SK-N-SH treated with all-trans-retinoic acid at 6 μM for 48 hours (cell line): ENCODE data around the gene MALRD1.

ENCODE experiments used
- ATAC-seq: fragments of 200-7000 bp; cut with Tn5 transposase; 3 replicates; pipeline ENCODE4 v1.9.1; 2020; ENCODE audit warnings: mild to moderate bottlenecking, moderate library complexity
- ARNTL ChIP-seq: fragments of 450-650 bp; formaldehyde crosslinking; IDR thresholded peaks from 2 replicates; pipeline ENCODE4 v1.5.0; 2020; ENCODE audit warnings: low read depth, mild to moderate bottlenecking, moderate library complexity, borderline replicate concordance
- BACH2 ChIP-seq: fragments of 250-450 bp; sonication (Bioruptor Pico); IDR thresholded peaks from 2 replicates; pipeline ENCODE4 v1.9.0; 2021; ENCODE audit warnings: mild to moderate bottlenecking, borderline replicate concordance
- CSDC2 ChIP-seq: fragments of 250-450 bp; sonication (Bioruptor Pico); IDR thresholded peaks from 2 replicates; pipeline ENCODE4 v1.5.0; 2020; ENCODE audit warnings: mild to moderate bottlenecking, moderate library complexity
- ESRRG ChIP-seq: fragments of 250-450 bp; sonication (Bioruptor Pico); IDR thresholded peaks from 2 replicates; pipeline ENCODE4 v1.6.1; 2021; ENCODE audit warnings: mild to moderate bottlenecking
- GLIS3 ChIP-seq: fragments of 250-450 bp; sonication (Bioruptor Pico); IDR thresholded peaks from 2 replicates; pipeline ENCODE4 v1.5.0; 2020; ENCODE audit warnings: mild to moderate bottlenecking, moderate library complexity
- ISL1 ChIP-seq: fragments of 250-450 bp; sonication (Bioruptor Pico); IDR thresholded peaks from 2 replicates; pipeline ENCODE4 v2.1.2; 2022; ENCODE audit warnings: mild to moderate bottlenecking, moderate library complexity
- OSR1 ChIP-seq: fragments of 250-450 bp; sonication (Bioruptor Pico); IDR thresholded peaks from 2 replicates; pipeline ENCODE4 v1.8.0; 2022; ENCODE audit warnings: moderate library complexity, mild to moderate bottlenecking, inconsistent platforms
- PPARA ChIP-seq: fragments of 250-450 bp; sonication (Bioruptor Pico); IDR thresholded peaks from 2 replicates; pipeline ENCODE4 v1.5.0; 2020; ENCODE audit warnings: mild to moderate bottlenecking, borderline replicate concordance
- RARB ChIP-seq: fragments of 250-450 bp; sonication (Bioruptor Pico); IDR thresholded peaks from 2 replicates; pipeline ENCODE4 v1.8.0; 2021; ENCODE audit warnings: mild to moderate bottlenecking, moderate library complexity
- SNAI2 ChIP-seq: fragments of 250-450 bp; sonication (Bioruptor Pico); IDR thresholded peaks from 2 replicates; pipeline ENCODE4 v1.5.0; 2020; ENCODE audit warnings: mild to moderate bottlenecking, moderate library complexity
- TCF4 ChIP-seq: fragments of 250-450 bp; sonication (Bioruptor Pico); IDR thresholded peaks from 2 replicates; pipeline ENCODE4 v1.8.0; 2021; ENCODE audit warnings: mild to moderate bottlenecking, moderate library complexity, borderline replicate concordance
- TOX ChIP-seq: fragments of 250-450 bp; sonication (Bioruptor Pico); IDR thresholded peaks from 2 replicates; pipeline ENCODE4 v1.8.0; 2021; ENCODE audit warnings: mild to moderate bottlenecking, moderate library complexity, borderline replicate concordance
- ZC3H10 ChIP-seq: fragments of 250-450 bp; sonication (Bioruptor Pico); IDR thresholded peaks from 2 replicates; pipeline ENCODE4 v1.5.1; 2021; ENCODE audit warnings: mild to moderate bottlenecking, moderate library complexity
- ZFP3 ChIP-seq: fragments of 250-450 bp; sonication (Bioruptor Pico); IDR thresholded peaks from 2 replicates; pipeline ENCODE4 v1.5.0; 2020; ENCODE audit warnings: mild to moderate bottlenecking, moderate library complexity
- ZFP30 ChIP-seq: fragments of 450-650 bp; formaldehyde crosslinking; IDR thresholded peaks from 2 replicates; pipeline ENCODE4 v1.5.0; 2022; ENCODE audit warnings: mild to moderate bottlenecking, moderate library complexity
- ZNF70 ChIP-seq: fragments of 450-650 bp; formaldehyde crosslinking; IDR thresholded peaks from 2 replicates; pipeline ENCODE4 v1.5.0; 2020; ENCODE audit warnings: mild to moderate bottlenecking, moderate library complexity
- ZNF8 ChIP-seq: fragments of 450-650 bp; formaldehyde crosslinking; IDR thresholded peaks from 2 replicates; pipeline ENCODE4 v1.5.0; 2020; ENCODE audit warnings: mild to moderate bottlenecking, moderate library complexity
- TF ChIP-seq, protein P1 (sequence below): fragments of 250-450 bp; sonication (Bioruptor Pico); IDR thresholded peaks from 2 replicates; pipeline ENCODE4 v1.5.1; 2021; ENCODE audit warnings: mild to moderate bottlenecking, moderate library complexity
- TF ChIP-seq, protein P2 (sequence below): fragments of 250-450 bp; sonication (Bioruptor Pico); IDR thresholded peaks from 2 replicates; pipeline ENCODE4 v1.8.0; 2021; ENCODE audit warnings: low read depth, mild to moderate bottlenecking, moderate library complexity, borderline replicate concordance
- TF ChIP-seq, protein P3 (sequence below): fragments of 250-450 bp; sonication (Bioruptor Pico); IDR thresholded peaks from 2 replicates; pipeline ENCODE4 v1.8.0; 2020; ENCODE audit warnings: mild to moderate bottlenecking, moderate library complexity, borderline replicate concordance
- TF ChIP-seq, protein P4 (sequence below): fragments of 250-450 bp; sonication (Bioruptor Pico); IDR thresholded peaks from 2 replicates; pipeline ENCODE4 v1.5.1; 2020; ENCODE audit warnings: low read depth, mild to moderate bottlenecking, moderate library complexity
- TF ChIP-seq, protein P5 (sequence below): fragments of 250-450 bp; sonication (Bioruptor Pico); IDR thresholded peaks from 2 replicates; pipeline ENCODE4 v1.5.0; 2020; ENCODE audit warnings: mild to moderate bottlenecking, moderate library complexity

MALRD1 gene

DNA sequence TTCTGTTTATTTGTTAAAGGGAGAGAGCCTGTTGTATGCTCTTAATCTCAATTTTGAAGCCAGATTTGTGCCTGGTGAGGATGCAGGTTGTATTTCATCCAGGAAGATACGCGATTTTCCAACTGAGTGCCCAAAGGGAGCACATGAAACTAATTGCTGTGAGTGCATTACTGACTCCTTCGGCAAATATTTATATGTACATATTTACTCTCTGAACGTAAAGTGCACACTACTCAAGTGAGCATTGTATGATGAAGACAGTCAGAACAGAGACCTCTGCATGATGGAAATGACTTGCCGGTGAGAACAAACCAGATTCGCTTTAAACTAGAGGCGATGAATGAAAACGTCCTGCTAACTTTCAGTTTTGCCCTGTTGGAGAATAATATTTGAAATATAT is 130.1 kb downstream of the MALRD1 start:
- TF ChIP-seq ZFP3 (CRISPR knock-in tag) (no peak), ZC3H10 (no peak), ZNF8 (CRISPR knock-in tag) (no peak), CSDC2 (no peak), ESRRG (no peak), ARNTL (CRISPR knock-in tag) (no peak), ZFP30 (CRISPR knock-in tag) (no peak), RARB (CRISPR knock-in tag) (no peak), OSR1 (CRISPR knock-in tag) (no peak), TCF4 (CRISPR knock-in tag) (no peak), ZNF70 (CRISPR knock-in tag) (no peak), PPARA (CRISPR knock-in tag) (no peak)
- TF ChIP-seq, protein P1, sequence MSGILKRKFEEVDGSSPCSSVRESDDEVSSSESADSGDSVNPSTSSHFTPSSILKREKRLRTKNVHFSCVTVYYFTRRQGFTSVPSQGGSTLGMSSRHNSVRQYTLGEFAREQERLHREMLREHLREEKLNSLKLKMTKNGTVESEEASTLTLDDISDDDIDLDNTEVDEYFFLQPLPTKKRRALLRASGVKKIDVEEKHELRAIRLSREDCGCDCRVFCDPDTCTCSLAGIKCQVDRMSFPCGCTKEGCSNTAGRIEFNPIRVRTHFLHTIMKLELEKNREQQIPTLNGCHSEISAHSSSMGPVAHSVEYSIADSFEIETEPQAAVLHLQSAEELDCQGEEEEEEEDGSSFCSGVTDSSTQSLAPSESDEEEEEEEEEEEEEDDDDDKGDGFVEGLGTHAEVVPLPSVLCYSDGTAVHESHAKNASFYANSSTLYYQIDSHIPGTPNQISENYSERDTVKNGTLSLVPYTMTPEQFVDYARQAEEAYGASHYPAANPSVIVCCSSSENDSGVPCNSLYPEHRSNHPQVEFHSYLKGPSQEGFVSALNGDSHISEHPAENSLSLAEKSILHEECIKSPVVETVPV (CRISPR knock-in tag) = no peak
- TF ChIP-seq, protein P2, sequence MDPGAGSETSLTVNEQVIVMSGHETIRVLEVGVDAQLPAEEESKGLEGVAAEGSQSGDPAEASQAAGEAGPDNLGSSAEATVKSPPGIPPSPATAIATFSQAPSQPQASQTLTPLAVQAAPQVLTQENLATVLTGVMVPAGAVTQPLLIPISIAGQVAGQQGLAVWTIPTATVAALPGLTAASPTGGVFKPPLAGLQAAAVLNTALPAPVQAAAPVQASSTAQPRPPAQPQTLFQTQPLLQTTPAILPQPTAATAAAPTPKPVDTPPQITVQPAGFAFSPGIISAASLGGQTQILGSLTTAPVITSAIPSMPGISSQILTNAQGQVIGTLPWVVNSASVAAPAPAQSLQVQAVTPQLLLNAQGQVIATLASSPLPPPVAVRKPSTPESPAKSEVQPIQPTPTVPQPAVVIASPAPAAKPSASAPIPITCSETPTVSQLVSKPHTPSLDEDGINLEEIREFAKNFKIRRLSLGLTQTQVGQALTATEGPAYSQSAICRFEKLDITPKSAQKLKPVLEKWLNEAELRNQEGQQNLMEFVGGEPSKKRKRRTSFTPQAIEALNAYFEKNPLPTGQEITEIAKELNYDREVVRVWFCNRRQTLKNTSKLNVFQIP (CRISPR knock-in tag) = no peak
- ATAC-seq = no peak

DNA sequence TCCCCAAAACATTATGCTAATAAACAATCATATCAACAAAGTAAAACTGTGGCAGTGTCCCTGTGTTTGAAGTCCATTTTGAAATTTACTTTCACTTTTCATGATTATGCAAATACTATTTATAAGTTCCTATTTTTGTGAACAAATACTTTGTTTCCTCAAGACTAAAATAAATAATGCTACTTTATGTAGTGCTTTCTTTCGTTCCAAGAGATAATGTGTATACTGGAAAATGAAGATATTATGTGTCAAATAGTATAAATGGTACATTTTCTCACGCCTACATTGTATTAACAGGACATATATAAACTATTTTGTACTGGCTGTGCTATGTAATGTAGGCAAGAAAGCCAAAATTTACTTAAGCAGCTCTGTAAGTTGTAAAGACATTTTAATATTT is 136.3 kb downstream of the MALRD1 start:
- ATAC-seq = no peak
- TF ChIP-seq TOX (CRISPR knock-in tag) (no peak), OSR1 (CRISPR knock-in tag) (no peak), SNAI2 (CRISPR knock-in tag) (no peak), RARB (CRISPR knock-in tag) (no peak), ESRRG (no peak), PPARA (CRISPR knock-in tag) (no peak), CSDC2 (no peak), ZFP3 (CRISPR knock-in tag) (no peak), BACH2 (CRISPR knock-in tag) (no peak)
- TF ChIP-seq, protein P3, sequence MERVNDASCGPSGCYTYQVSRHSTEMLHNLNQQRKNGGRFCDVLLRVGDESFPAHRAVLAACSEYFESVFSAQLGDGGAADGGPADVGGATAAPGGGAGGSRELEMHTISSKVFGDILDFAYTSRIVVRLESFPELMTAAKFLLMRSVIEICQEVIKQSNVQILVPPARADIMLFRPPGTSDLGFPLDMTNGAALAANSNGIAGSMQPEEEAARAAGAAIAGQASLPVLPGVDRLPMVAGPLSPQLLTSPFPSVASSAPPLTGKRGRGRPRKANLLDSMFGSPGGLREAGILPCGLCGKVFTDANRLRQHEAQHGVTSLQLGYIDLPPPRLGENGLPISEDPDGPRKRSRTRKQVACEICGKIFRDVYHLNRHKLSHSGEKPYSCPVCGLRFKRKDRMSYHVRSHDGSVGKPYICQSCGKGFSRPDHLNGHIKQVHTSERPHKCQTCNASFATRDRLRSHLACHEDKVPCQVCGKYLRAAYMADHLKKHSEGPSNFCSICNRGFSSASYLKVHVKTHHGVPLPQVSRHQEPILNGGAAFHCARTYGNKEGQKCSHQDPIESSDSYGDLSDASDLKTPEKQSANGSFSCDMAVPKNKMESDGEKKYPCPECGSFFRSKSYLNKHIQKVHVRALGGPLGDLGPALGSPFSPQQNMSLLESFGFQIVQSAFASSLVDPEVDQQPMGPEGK (CRISPR knock-in tag) = no peak
- TF ChIP-seq, protein P1 (CRISPR knock-in tag) = no peak
- TF ChIP-seq, all 23 proteins: peak for 0

DNA sequence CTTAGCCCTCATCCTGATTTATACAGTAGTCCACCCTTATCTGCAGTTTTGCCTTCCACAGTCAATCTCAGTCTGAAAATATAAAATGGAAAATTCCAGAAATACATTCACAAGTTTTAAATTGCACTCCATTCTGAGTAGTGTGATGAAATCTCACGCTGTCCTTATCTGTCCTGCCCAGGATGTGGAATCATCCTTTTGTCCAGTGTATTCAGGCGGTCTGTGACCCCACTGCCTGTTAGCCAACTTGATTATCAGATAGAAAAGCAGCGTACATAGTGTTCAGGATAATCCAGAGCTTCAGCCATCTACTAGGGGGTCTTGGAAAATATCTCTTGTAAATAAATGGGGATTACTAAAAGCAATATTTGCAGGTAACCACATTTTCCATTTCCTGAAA is 146.3 kb downstream of the MALRD1 start:
- no peak for ATAC-seq
- TF ChIP-seq GLIS3 (CRISPR knock-in tag) (no peak), TCF4 (CRISPR knock-in tag) (no peak), ISL1 (CRISPR knock-in tag) (0 out of 2 replicates have a peak, but pooled peaks have one; percentile 38)

DNA sequence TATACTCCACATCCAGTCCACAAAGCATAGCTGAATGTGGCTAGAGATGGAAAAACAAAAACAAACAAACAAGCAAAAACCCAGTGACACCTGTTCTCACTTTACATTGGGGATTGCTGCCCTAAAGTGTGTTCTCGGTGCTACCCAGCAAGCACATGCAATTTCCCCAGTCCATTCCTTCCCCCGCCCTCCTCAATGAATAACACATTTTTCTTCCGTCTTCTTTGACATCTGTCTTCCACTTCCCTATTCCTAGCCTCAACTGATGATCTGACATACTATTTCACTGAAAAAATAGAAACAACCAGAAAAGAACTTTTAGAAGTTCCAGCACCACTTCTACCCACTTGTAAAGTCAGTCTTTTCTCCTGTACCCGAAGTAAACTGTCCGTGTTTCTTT is 147.1 kb downstream of the MALRD1 start:
- ATAC-seq = no peak
- TF ChIP-seq, protein P4, sequence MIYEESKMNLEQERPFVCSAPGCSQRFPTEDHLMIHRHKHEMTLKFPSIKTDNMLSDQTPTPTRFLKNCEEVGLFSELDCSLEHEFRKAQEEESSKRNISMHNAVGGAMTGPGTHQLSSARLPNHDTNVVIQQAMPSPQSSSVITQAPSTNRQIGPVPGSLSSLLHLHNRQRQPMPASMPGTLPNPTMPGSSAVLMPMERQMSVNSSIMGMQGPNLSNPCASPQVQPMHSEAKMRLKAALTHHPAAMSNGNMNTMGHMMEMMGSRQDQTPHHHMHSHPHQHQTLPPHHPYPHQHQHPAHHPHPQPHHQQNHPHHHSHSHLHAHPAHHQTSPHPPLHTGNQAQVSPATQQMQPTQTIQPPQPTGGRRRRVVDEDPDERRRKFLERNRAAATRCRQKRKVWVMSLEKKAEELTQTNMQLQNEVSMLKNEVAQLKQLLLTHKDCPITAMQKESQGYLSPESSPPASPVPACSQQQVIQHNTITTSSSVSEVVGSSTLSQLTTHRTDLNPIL = no peak
- no peak for TF ChIP-seq PPARA (CRISPR knock-in tag)
- TF ChIP-seq ZFP3 (CRISPR knock-in tag) = no peak
- TF ChIP-seq, protein P2 (CRISPR knock-in tag) = no peak
- TF ChIP-seq ISL1 (CRISPR knock-in tag) = no peak
- TF ChIP-seq ZC3H10 = no peak
- TF ChIP-seq GLIS3 (CRISPR knock-in tag) = no peak
- no peak for TF ChIP-seq ZNF70 (CRISPR knock-in tag)
- TF ChIP-seq BACH2 (CRISPR knock-in tag) = no peak
- no peak for TF ChIP-seq ESRRG
- TF ChIP-seq, protein P5, sequence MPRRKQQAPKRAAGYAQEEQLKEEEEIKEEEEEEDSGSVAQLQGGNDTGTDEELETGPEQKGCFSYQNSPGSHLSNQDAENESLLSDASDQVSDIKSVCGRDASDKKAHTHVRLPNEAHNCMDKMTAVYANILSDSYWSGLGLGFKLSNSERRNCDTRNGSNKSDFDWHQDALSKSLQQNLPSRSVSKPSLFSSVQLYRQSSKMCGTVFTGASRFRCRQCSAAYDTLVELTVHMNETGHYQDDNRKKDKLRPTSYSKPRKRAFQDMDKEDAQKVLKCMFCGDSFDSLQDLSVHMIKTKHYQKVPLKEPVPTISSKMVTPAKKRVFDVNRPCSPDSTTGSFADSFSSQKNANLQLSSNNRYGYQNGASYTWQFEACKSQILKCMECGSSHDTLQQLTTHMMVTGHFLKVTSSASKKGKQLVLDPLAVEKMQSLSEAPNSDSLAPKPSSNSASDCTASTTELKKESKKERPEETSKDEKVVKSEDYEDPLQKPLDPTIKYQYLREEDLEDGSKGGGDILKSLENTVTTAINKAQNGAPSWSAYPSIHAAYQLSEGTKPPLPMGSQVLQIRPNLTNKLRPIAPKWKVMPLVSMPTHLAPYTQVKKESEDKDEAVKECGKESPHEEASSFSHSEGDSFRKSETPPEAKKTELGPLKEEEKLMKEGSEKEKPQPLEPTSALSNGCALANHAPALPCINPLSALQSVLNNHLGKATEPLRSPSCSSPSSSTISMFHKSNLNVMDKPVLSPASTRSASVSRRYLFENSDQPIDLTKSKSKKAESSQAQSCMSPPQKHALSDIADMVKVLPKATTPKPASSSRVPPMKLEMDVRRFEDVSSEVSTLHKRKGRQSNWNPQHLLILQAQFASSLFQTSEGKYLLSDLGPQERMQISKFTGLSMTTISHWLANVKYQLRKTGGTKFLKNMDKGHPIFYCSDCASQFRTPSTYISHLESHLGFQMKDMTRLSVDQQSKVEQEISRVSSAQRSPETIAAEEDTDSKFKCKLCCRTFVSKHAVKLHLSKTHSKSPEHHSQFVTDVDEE (CRISPR knock-in tag) = no peak
